OCI-LY3 (cell line): ENCODE data around the gene MBNL1.

Experiments
- H2AFZ ChIP-seq: fragments of 200-600, 300-600 bp; shearing (Covaris generic); 2 replicates; pipeline ENCODE4 v1.6.0; 2014; ENCODE audit warnings: antibody characterized with exemption, low read depth, low read length
- H3K27ac ChIP-seq: fragments of 200-600, 300-600 bp; sonication (generic); 2 replicates; pipeline ENCODE4 v1.5.1; 2014; ENCODE audit warnings: mild to moderate bottlenecking, low read length, moderate library complexity, mixed read lengths
- H3K27me3 ChIP-seq: fragments of 200-600, 300-600 bp; sonication (generic); 2 replicates; pipeline ENCODE4 v1.6.1; 2014; ENCODE audit warnings: low read depth, low read length, mixed read lengths
- H3K36me3 ChIP-seq: fragments of 200-600, 300-600 bp; sonication (generic); replicated peaks from 2 replicates; pipeline ENCODE3; 2014; ENCODE audit warnings: low read depth, low read length, mixed read lengths
- H3K4me1 ChIP-seq: fragments of 300-600, 200-600 bp; sonication (generic); 2 replicates; pipeline ENCODE4 v1.6.1; 2014; ENCODE audit warnings: low read length, mixed read lengths
- H3K4me2 ChIP-seq: fragments of 200-600, 300-600 bp; sonication (generic); 2 replicates; pipeline ENCODE4 v1.6.1; 2014; ENCODE audit warnings: low read length, mixed read lengths
- H3K4me3 ChIP-seq: fragments of 300-600, 200-600 bp; sonication (generic); 2 replicates; pipeline ENCODE4 v1.5.1; 2014; ENCODE audit warnings: antibody characterized with exemption, mild to moderate bottlenecking, low read length, moderate library complexity
- H3K79me2 ChIP-seq: fragments of 300-600, 200-600 bp; shearing (Covaris generic); 2 replicates; pipeline ENCODE4 v1.6.1; 2014; ENCODE audit warnings: mild to moderate bottlenecking, low read length, mixed read lengths
- H3K9ac ChIP-seq: fragments of 300-600, 200-600 bp; shearing (Covaris generic); 2 replicates; pipeline ENCODE4 v1.6.0; 2014; ENCODE audit warnings: mild to moderate bottlenecking, low read length, moderate library complexity
- H3K9me3 ChIP-seq: fragments of 200-600, 300-600 bp; shearing (Covaris generic); 2 replicates; pipeline ENCODE4 v1.6.1; 2014; ENCODE audit warnings: low read length, mixed read lengths; ENCODE audit not compliant: insufficient read depth
- H4K20me1 ChIP-seq: fragments of 200-600, 300-600 bp; sonication (generic); 2 replicates; pipeline ENCODE4 v1.6.1; 2016; ENCODE audit warnings: low read length, mixed read lengths; ENCODE audit not compliant: insufficient read depth
- EZH2phosphoT487 ChIP-seq: fragments of 200-600 bp; shearing (Covaris generic); IDR thresholded peaks from 2 replicates; pipeline ENCODE4 v1.6.1; 2018; ENCODE audit warnings: antibody characterized with exemption, mixed run types, low read depth
- TF ChIP-seq, protein P1 (sequence below): fragments of 200-600, 300-600 bp; sonication (generic); IDR thresholded peaks from 2 replicates; pipeline ENCODE4 v1.5.1; 2014; ENCODE audit warnings: antibody characterized with exemption, low read length, low read depth

MBNL1 gene

DNA sequence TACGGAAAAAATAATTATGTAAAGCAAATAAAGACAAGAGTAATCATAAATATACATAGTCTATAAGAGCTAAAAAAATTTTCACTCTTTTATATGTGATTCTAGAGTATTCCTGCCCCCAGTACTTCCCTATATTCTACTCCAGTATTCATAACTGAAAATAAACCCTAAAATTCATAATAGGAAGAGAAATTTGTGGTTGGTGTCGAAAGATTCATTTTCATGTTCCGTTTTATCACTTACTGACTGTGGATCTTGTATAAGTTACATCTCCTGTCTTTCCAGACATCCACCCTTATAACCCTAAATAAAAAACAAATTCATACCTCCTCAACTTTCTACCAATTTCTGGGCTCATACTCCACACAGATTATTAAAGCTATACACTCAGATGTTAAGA, 16.0 kb upstream of the MBNL1 start:
- H2AFZ ChIP-seq: no peak overlapping the region
- H3K79me2 ChIP-seq: no peaks in the 10 kb centered on the region
- H4K20me1 ChIP-seq: no peaks in the 10 kb centered on the region
- no peaks in the 10 kb centered on the region for H3K27me3 ChIP-seq
- peaks cover 4% of the 10 kb centered on the region; the same call in 1 of the 2 replicates for H3K9me3 ChIP-seq
- no peak overlapping the region for H3K4me3 ChIP-seq
- no peak for TF ChIP-seq EZH2phosphoT487
- TF ChIP-seq, protein P1, sequence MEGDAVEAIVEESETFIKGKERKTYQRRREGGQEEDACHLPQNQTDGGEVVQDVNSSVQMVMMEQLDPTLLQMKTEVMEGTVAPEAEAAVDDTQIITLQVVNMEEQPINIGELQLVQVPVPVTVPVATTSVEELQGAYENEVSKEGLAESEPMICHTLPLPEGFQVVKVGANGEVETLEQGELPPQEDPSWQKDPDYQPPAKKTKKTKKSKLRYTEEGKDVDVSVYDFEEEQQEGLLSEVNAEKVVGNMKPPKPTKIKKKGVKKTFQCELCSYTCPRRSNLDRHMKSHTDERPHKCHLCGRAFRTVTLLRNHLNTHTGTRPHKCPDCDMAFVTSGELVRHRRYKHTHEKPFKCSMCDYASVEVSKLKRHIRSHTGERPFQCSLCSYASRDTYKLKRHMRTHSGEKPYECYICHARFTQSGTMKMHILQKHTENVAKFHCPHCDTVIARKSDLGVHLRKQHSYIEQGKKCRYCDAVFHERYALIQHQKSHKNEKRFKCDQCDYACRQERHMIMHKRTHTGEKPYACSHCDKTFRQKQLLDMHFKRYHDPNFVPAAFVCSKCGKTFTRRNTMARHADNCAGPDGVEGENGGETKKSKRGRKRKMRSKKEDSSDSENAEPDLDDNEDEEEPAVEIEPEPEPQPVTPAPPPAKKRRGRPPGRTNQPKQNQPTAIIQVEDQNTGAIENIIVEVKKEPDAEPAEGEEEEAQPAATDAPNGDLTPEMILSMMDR: no peak
- H3K27ac ChIP-seq: no peak overlapping the region
- no peak overlapping the region for H3K9ac ChIP-seq
- peak overlapping the region; percentile 23 for H3K4me2 ChIP-seq
- H3K36me3 ChIP-seq: no peaks in the 10 kb centered on the region
- peaks cover 34% of the 10 kb centered on the region for H3K4me1 ChIP-seq

DNA sequence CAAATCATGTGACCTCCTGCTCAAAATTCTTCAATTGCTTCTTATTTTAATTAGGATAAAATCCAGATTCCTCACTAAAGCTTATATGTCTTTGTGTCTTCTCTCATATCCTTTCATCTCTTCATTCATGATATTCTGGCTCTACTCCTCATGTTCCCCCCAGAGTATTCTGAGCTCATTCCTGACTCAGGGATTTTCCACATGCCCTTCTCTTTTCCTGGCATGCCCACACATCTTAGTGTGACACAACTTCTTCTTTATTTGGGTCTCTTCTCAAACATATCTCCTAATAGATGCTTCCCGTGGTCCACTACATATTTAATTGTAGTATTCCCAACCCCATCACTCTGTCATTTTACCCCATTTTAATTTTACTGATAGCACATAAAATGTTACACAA, 15.2 kb upstream of the MBNL1 start:
- H4K20me1 ChIP-seq: no peaks in the 10 kb centered on the region
- no peak overlapping the region for H3K4me3 ChIP-seq
- H3K27me3 ChIP-seq: no peaks in the 10 kb centered on the region
- no peak overlapping the region for H3K9ac ChIP-seq
- no peaks in the 10 kb centered on the region for H3K79me2 ChIP-seq
- no peaks in the 10 kb centered on the region for H3K36me3 ChIP-seq
- no peak overlapping the region for H2AFZ ChIP-seq
- TF ChIP-seq, protein P1: no peak
- TF ChIP-seq EZH2phosphoT487: no peak
- peaks cover 4% of the 10 kb centered on the region; the same call in 1 of the 2 replicates for H3K9me3 ChIP-seq
- H3K4me2 ChIP-seq: no peak overlapping the region
- no peak overlapping the region for H3K27ac ChIP-seq
- peaks cover 41% of the 10 kb centered on the region for H3K4me1 ChIP-seq

DNA sequence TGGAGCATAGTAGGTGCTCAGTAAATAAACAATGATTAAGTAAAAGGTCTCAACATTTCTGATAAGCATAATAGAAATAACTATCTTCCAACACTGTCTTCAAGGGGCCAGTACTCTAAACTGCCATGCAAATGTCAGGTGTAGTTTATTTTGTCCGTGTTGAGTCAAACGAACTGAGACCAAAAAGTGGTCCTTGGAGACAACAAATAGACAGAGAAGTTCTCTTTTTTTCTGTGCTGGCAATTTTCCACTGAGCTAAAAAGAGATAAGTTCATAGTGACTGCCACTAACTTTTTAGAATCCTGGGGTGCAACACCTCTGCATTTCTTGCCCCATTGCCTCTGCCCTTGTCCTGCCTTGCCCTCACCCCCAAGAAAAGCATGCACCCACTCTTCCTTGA, 14.7 kb upstream of the MBNL1 start:
- Histone ChIP-seq H3K27ac (no peak overlapping the region), H3K27me3 (no peaks in the 10 kb centered on the region), H3K36me3 (no peaks in the 10 kb centered on the region), H3K79me2 (no peaks in the 10 kb centered on the region), H3K4me1 (peaks cover 41% of the 10 kb centered on the region), H3K4me2 (no peak overlapping the region; the same call in 1 of the 2 replicates), H3K9ac (no peak overlapping the region), H4K20me1 (no peaks in the 10 kb centered on the region), H3K4me3 (no peak overlapping the region), H2AFZ (no peak overlapping the region), H3K9me3 (peaks cover 4% of the 10 kb centered on the region; the same call in 1 of the 2 replicates)
- TF ChIP-seq, protein P1: no peak
- no peak for TF ChIP-seq EZH2phosphoT487

DNA sequence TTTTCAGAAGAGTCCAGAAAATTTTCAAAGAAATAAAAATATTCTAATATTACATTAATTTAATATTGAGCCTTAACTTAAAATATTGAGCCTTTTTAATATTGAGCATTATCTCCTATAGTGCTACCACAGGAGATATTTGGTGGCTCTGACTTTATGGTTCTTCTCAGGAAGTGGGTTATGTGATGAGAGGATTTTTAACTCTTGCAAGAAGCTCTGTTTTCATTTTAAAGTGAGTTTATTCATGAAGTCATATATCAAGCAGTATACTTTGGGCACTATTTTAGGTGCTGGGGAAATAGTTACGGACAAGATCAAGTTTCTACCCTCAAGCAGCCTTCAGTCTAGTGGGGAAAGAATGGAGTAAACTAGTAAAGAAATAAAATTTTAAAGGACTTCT, 13.4 kb upstream of the MBNL1 start:
- TF ChIP-seq, protein P1: no peak
- no peak for TF ChIP-seq EZH2phosphoT487
- Histone ChIP-seq H3K79me2 (no peaks in the 10 kb centered on the region), H3K27ac (no peak overlapping the region)

More for the DNA sequence above, 13.4 kb upstream of the MBNL1 start:
- no peaks in the 10 kb centered on the region for H3K36me3 ChIP-seq
- no peak overlapping the region for H3K9ac ChIP-seq
- peaks cover 4% of the 10 kb centered on the region; the same call in 1 of the 2 replicates for H3K9me3 ChIP-seq
- peaks cover 41% of the 10 kb centered on the region for H3K4me1 ChIP-seq
- H2AFZ ChIP-seq: no peak overlapping the region
- no peak overlapping the region for H3K4me3 ChIP-seq
- no peaks in the 10 kb centered on the region for H3K27me3 ChIP-seq
- H3K4me2 ChIP-seq: no peak overlapping the region
- no peaks in the 10 kb centered on the region for H4K20me1 ChIP-seq
